Nephron (organoid): Measurements from ENCODE around the gene DGKD.

Experiments used
- H3K27ac Mint-ChIP-seq, 3 experiments: 2 replicates each; pipeline ENCODE4 v1.8.0; 2020; ENCODE audit warnings: mixed read lengths in 3 of 3, mild to moderate bottlenecking in 2 of 3, moderate library complexity in 1 of 3
- H3K27me3 Mint-ChIP-seq: 2 replicates; pipeline ENCODE4 v1.8.0; 2021; ENCODE audit warnings: low read depth, mild to moderate bottlenecking, moderate library complexity, mixed read lengths
- H3K36me3 Mint-ChIP-seq: 2 replicates; pipeline ENCODE4 v1.8.0; 2020; ENCODE audit warnings: low read depth, mixed read lengths
- H3K4me1 Mint-ChIP-seq: 2 replicates; pipeline ENCODE4 v1.8.0; 2020; ENCODE audit warnings: mixed read lengths
- H3K4me3 Mint-ChIP-seq, 3 experiments: 2 replicates each; pipeline ENCODE4 v1.8.0; 2020; ENCODE audit warnings: mild to moderate bottlenecking in 3 of 3, mixed read lengths in 3 of 3, moderate library complexity in 2 of 3
- H3K9me3 Mint-ChIP-seq: 2 replicates; pipeline ENCODE4 v1.8.0; 2020; ENCODE audit warnings: mixed read lengths
- TF ChIP-seq, protein P1 (sequence below), 3 experiments: fragments of 200-600 bp; sonication (generic); IDR thresholded peaks; one replicate each; pipeline ENCODE4 v1.5.0; 2021; ENCODE audit warnings: antibody characterized with exemption in 3 of 3; ENCODE audit not compliant: unreplicated experiment in 3 of 3

The DGKD gene

DNA sequence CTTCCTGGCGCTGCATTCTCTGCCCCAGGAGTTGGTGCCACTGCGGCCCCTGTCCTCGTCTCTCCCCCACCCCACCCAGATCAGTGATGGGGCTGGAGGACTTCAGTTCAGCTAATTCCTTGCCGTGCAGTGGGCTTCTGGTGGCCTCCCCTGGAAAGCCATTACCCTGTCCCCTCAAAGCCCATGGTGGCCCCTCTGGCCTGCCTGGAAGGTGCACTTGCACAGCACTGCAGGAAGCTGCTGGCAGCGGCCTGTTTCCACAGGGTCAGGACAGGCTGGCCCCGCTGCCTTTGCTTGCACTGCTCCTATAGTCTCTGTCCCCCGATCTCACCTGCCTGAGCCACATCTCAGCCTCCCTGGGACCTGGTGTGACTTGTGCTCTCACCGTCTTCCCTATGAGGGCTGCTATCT lies 107.2 kb downstream of the DGKD start:
- H3K36me3 Mint-ChIP-seq: peaks cover 47% of the 10 kb centered on the region
- TF ChIP-seq, protein P1, sequence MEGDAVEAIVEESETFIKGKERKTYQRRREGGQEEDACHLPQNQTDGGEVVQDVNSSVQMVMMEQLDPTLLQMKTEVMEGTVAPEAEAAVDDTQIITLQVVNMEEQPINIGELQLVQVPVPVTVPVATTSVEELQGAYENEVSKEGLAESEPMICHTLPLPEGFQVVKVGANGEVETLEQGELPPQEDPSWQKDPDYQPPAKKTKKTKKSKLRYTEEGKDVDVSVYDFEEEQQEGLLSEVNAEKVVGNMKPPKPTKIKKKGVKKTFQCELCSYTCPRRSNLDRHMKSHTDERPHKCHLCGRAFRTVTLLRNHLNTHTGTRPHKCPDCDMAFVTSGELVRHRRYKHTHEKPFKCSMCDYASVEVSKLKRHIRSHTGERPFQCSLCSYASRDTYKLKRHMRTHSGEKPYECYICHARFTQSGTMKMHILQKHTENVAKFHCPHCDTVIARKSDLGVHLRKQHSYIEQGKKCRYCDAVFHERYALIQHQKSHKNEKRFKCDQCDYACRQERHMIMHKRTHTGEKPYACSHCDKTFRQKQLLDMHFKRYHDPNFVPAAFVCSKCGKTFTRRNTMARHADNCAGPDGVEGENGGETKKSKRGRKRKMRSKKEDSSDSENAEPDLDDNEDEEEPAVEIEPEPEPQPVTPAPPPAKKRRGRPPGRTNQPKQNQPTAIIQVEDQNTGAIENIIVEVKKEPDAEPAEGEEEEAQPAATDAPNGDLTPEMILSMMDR (IDR thresholded peaks at IDR 0.05; ENCODE audit: unreplicated experiment in 3 of 3): no peak
- H3K4me1 Mint-ChIP-seq: no peaks in the 10 kb centered on the region
- no peaks in the 10 kb centered on the region for H3K9me3 Mint-ChIP-seq
- no peak overlapping the region for H3K27ac Mint-ChIP-seq
- no peak overlapping the region for H3K4me3 Mint-ChIP-seq
- H3K27me3 Mint-ChIP-seq: no peaks in the 10 kb centered on the region

DNA sequence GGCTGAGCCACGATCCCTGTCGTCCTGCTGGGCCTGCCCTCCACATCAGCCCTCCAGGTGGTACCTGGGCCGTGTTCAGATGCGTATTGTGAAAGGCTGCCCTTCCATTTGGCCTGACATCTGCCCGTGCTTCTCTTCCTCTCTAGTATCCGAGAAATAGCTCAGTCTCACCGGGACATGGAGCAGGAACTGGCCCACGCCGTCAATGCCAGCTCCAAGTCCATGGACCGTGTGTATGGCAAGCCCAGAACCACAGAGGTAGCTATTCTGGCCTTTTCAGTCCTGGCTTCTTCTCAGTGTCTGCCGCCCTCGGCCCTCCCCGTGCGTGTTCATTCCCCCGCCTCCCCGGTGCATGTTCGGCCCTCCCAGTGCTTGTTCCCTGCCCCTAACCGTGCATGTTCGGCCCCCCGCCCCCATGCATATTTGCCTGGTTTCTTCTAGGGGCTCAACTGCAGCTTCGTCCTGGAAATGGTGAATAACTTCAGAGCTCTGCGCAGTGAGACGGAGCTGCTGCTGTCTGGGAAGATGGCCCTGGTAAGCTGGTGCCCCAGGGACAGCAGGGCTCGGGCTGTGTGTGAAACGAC lies 108.0 kb downstream of the DGKD start:
- H3K9me3 Mint-ChIP-seq: no peaks in the 10 kb centered on the region
- no peaks in the 10 kb centered on the region for H3K4me1 Mint-ChIP-seq
- peaks cover 50% of the 10 kb centered on the region for H3K36me3 Mint-ChIP-seq
- H3K27ac Mint-ChIP-seq: no peak overlapping the region
- H3K27me3 Mint-ChIP-seq: no peaks in the 10 kb centered on the region
- no peak overlapping the region for H3K4me3 Mint-ChIP-seq
- TF ChIP-seq, protein P1 (IDR thresholded peaks at IDR 0.05; ENCODE audit: unreplicated experiment in 3 of 3): no peak

- H3K36me3 Mint-ChIP-seq: peaks cover 50% of the 10 kb centered on the region
- TF ChIP-seq, protein P1 (IDR thresholded peaks at IDR 0.05; ENCODE audit: unreplicated experiment in 3 of 3): no peak
Measured at GRCh38 chr2:233462826-233463470, 108.7 kb downstream of the DGKD start.

DNA sequence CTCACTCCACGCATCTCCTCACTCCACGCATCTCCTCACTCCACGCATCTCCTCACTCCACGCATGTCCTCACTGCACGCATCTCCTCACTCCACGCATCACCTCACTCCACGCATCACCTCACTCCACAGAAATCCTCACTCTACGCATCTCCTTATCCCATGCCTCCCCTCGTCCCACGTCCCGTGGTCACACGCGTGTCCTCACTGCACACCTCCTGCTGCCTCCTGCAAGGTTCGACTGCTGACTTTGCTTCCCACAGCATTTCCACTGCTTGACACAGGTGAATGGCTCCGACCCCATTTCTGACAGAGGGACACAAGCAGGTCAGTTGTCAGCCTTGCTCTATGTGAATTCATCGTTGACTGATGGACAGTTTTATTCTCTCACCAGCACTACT lies 109.3 kb downstream of the DGKD start:
- Mint-ChIP-seq H3K36me3 (peaks cover 54% of the 10 kb centered on the region), H3K9me3 (no peaks in the 10 kb centered on the region), H3K27me3 (no peaks in the 10 kb centered on the region), H3K27ac (no peak overlapping the region), H3K4me1 (no peaks in the 10 kb centered on the region), H3K4me3 (no peak overlapping the region)
- TF ChIP-seq, protein P1 (IDR thresholded peaks at IDR 0.05; ENCODE audit: unreplicated experiment in 3 of 3): no peak

More at GRCh38 chr2:233462826-233463470, 108.7 kb downstream of the DGKD start:
- Mint-ChIP-seq H3K9me3 (no peaks in the 10 kb centered on the region), H3K27me3 (no peaks in the 10 kb centered on the region), H3K27ac (no peak overlapping the region), H3K4me3 (no peak overlapping the region), H3K4me1 (no peaks in the 10 kb centered on the region)

- Mint-ChIP-seq H3K9me3 (no peaks in the 10 kb centered on the region), H3K4me3 (no peak overlapping the region), H3K4me1 (no peaks in the 10 kb centered on the region), H3K27ac (no peak overlapping the region), H3K36me3 (peaks cover 56% of the 10 kb centered on the region), H3K27me3 (no peaks in the 10 kb centered on the region)
- TF ChIP-seq, protein P1 (IDR thresholded peaks at IDR 0.05; ENCODE audit: unreplicated experiment in 3 of 3): no peak
Measured at GRCh38 chr2:233464056-233464455, 109.8 kb downstream of the DGKD start.
